ENCODE measurements around the gene KLHL29.

The KLHL29 gene

DNA sequence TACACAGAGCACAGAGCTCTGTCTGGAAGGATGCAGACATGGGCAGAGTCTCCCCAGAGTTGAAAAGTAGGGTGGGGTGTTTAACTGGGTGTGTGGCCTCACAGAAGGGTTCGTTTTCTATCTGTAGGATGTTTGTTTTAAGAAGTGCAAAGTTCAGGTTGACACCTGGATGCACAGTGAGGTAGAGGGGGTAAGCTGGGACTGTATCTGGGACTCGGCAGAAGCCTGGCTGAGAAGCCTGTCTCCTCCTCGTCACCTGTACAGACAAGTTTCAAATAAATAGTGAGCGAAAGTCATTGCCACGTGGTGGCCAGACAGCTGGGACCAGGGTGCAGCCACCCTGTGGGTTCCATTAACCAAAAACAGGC is 145.9 kb downstream of the KLHL29 start:
- DNase-seq (ENCODE audit: low read depth in 2 of 2), result no peak

DNA sequence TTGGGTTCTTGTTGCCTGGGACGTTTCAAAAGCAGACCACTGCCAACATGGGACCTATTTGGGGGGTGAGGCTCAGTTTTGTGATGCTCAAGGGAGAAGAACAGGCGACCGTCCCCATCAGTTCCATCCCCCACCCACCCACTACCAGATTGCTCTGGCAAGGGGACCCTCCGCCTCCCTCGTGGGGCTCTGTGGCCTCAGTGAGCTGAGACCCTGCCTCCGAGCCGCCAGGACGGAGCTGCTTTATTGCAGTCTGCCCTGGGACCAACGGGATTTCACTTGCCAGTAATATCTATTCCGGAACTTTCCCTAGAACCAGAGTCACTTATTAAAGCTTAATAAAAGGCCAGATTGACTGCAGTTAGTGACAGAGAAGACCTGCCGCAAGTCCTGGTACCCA is 146.3 kb downstream of the KLHL29 start:
- DNase-seq (ENCODE audit: low read depth in 2 of 2), result no peak

- DNase-seq (ENCODE audit: low read depth in 2 of 2), result no peak
These were observed 146.9 kb downstream of the KLHL29 start for GRCh38 chr2:23531881-23532280.

GRCh38 chr2:23532391-23533337 is 147.7 kb downstream of the KLHL29 start:
- peak in 1 of 2 experiments; percentile 28 for DNase-seq (ENCODE audit: low read depth in 2 of 2)

DNA sequence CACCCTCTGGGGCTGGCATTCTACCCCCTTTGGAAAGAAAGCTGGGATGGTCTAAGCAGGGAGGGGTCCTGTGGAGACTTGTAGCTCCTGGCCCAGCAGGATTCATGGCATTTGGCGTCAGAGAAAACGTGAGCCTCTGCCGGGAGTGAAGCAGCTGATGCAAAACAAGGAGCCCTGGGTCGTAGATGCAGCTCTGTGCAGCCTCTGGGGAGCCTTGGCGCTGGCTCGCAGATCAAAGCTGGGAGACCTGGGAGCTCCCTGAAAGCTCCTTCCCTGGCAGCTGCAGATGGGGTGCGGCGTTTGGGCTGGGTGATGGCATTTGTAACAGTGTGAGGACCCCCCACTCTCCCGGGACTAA is 148.3 kb downstream of the KLHL29 start:
- no peak for DNase-seq (ENCODE audit: low read depth in 2 of 2)

GRCh38 chr2:23534771-23535170 is 149.8 kb downstream of the KLHL29 start:
- DNase-seq (ENCODE audit: low read depth in 2 of 2), result no peak

- DNase-seq (ENCODE audit: low read depth in 2 of 2), result no peak
These were observed 151.3 kb downstream of the KLHL29 start for GRCh38 chr2:23536326-23536725.

DNA sequence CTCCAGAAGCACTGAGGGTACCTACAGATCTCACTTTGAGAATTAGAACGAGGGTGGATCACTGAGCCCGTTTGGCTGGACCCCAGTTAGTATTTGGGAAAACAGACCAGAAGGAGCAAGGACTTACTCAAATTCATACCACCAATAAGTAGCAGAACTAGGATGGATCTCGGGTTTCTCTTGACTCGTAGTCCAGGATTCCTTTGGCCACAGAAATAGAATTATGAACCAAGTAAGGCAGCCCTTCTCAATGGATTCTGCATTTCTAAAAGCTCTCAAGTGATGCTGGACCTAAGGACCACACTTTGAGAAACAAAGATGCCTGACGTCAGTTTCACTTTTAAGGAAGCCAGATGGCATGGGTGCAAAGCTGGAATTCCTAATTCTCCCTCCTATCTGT is 153.0 kb downstream of the KLHL29 start:
- DNase-seq (ENCODE audit: low read depth in 2 of 2), result no peak

GRCh38 chr2:23538566-23538965 is 153.6 kb downstream of the KLHL29 start:
- no peak for DNase-seq (ENCODE audit: low read depth in 2 of 2)

DNA sequence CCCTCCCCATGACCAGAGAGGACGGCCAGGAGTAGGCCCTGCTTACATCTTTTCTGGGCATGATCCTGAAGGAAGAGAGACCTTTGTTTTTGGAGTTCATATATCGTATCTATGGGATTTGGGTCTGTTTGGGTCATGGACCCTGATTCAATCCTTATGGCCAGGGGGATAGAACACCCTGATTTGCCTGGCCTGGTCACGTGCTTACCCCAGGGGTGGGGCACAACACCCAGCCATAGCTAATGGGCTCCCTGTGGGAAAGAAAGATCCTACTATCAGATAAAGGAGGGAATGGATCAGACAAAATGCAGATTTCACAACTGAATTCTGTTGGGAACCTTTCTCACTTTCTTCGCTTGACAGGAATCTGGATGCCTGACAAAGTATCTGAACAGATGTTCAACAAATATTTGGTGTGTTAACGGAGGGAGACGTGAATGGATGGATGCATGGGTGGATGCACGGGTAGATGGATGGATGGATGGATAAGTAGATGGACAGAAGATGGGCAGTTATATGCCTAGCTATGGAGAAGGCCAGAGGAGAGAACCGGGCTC is 155.9 kb downstream of the KLHL29 start:
- DNase-seq (ENCODE audit: low read depth in 2 of 2), result no peak

DNA sequence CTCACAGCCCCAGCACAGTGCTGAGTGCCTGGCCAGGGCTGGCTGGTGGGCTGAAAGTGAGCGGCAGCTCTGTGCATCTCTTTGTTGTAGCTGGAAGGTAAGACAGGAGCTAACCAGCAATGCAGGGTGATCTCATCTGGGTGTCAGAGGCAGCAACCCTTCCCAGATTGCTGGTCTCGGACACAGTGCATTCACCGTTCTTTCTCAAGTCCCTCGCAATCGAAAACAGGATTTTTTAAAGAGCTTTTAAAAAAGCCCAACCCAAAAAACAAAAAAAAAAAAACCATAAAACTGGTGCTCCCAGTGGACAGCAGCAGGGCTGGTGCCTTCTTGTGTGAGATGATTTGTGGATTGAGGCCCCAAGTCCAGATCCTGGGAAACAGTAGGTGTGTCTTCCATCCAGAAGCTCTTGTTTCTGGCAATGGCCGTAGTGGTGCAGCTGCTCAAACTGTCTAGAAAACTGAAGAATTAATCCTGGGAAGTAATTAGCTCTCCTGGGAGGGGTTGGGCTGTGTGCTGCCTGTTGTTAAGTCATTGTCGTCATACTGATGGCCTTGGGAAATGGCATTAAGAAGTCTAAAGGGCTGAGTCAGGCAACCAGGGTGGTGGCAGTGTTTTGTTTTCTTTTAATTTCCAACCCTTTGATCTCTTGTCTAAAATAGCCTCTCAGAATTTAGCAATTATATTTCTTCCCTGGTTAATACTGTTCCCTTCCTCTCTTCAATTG is 156.7 kb downstream of the KLHL29 start:
- DNase-seq (ENCODE audit: low read depth in 2 of 2), result no peak

DNA sequence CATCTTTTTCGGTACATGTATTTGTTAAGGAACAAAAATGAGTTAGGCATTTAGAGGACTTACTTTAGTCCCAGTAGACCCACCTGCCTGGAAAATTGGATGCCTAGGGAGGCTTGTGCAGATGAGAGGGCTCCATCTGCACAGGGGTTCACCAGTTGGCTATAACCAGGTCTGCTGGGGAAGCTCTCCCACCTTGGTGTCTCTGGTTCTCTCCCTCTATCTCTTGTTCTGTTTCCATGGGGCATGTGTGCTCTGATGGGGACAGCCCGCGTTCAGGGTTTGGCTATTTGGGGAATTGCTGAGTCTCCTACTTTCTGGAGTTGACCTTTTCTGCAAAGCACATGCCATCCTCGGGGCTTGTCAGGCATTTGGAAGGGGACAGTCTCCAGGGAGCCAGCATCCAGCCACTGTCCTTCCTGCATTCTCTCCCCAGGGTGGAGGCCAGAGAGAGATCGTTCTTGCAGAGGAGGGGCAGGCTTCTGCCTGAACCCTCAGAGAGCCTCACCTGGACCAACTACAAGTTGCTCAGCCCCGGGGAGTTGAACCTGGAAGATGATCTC is 157.3 kb downstream of the KLHL29 start:
- DNase-seq (ENCODE audit: low read depth in 2 of 2), result no peak

DNA sequence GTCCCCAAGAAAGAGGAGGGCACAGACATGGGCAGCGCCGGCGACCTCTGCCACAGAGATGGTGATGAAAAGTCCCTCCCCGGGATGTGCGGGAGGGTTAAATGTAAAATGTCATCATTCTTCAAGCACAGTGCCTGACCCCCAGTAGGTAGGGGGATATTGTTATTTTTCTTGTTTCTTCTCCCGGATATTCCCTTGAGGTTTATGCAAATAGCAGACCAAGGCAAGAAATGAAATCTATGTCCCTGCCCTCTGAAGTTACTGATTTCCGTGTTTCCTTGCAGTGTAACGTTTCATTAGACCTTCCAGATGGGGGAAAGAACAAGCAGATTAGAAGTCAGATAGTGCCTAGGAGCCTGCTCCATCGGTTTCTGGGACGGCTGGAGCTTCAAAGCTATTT is 158.3 kb downstream of the KLHL29 start:
- DNase-seq (ENCODE audit: low read depth in 2 of 2), result no peak

DNA sequence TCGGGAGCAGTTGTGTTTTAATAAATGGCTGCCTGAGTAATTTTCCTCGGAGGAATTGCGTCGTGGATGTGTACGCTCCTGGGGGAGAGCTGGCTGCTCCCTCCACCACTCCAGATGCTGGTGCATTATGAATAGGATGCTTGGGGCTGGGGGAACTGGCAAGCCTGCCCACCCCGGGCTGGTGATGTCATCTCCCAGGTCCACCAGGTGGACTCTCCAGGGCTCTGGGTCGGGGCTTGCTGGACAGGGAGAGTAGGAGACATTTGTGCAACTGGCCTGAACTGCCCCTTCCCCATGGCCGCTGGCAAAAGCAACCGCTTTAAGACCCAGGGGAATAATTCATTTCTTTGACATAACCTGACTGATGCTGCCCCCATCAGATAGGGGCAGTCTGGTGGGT is 158.7 kb downstream of the KLHL29 start:
- no peak for DNase-seq (ENCODE audit: low read depth in 2 of 2)

DNA sequence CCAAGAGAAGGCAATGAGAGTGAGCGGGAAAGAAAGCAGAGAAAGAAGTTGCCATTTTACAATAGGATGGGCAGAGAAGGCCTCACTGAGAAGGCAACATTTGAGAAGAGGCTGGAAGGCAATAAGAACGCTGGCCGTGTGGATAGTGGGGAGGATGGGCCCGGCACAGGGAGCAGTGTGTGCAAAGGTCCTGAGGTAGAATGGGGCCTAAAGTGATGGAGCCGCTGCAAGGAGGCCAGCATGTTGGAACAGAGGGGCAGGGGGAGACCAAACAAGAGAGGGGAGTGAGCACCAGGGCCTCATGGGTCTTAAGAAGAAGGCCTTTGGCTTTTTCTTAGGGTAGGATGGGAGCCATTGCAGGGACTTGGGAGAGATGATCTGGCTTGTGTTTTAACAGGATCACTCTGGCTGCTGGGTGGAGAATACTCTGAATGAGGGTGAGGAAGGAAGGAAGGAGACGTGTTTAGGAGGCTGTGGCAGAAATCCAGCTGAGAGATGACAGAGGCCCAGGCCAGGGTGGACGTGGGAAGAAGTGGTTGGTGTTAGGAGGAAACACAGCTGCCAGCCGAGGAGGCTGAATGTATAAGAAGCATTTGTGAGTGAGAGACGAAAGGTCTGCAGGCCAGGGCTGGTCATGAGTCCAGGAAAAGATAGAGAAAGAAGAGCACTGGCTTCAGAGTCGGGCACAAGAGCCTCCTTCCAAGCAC is 159.8 kb downstream of the KLHL29 start:
- DNase-seq (ENCODE audit: low read depth in 2 of 2), result no peak

GRCh38 chr2:23545396-23545795 is 160.4 kb downstream of the KLHL29 start:
- no peak for DNase-seq (ENCODE audit: low read depth in 2 of 2)

DNA sequence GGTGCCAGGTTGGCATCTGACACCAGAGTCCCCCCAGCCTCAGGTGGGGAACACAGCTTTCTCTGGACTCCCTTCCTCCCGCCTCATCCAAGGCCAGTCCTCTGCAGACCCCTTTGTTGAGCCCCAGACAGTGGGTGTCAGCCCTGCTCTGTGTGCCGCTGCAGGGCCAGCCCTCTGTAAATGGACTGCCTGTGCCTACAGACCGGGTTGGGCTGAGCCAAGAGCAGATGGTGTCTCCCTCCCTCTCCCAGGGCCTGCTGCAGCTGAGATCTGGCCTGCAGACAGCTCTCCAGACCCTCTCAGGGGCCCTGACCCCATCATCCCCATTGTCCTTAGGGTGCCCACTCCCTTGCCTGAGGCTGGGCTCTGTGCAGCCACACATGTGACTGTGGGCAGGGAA is 160.8 kb downstream of the KLHL29 start:
- DNase-seq (ENCODE audit: low read depth in 2 of 2), result no peak

DNA sequence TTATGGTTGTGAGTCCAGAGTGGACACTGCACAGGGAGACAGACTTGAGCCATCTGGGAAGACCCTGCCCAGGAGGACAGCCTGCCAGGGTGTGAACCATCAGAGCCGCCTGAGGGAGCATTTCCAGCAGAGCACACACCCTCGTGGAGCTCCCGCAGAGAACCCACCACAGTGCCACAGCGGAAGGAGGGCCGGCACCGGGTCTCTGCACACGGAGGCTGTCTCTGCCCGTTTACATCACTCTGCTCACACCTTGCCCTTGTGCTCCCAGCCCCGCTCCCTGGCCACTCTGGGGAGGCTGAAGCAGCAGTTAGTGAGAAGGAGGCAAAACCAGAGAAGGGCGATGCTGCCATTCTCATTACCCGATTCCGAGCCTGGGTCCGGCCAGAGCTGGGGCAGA is 161.9 kb downstream of the KLHL29 start:
- DNase-seq (ENCODE audit: low read depth in 2 of 2), result no peak

DNA sequence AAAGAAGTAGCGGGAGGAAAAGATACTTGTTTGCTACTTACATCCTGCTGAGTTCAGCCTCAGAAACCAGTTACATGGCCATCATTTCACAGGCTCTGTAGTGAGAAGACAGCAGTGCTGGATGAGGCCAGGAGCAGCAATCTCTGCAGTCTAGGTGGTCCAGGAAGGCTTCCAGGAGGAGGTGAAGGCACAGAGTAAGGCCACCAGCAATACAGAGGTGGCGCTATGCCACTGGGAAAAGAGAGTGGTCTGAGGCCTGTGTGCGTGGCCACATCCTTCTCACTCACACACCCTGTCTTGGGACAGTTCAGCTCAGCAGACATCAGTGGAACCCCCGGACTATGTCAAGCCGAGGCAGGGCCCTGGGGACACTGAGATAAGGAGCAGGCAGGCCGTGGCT is 162.7 kb downstream of the KLHL29 start:
- no peak for DNase-seq (ENCODE audit: low read depth in 2 of 2)

DNA sequence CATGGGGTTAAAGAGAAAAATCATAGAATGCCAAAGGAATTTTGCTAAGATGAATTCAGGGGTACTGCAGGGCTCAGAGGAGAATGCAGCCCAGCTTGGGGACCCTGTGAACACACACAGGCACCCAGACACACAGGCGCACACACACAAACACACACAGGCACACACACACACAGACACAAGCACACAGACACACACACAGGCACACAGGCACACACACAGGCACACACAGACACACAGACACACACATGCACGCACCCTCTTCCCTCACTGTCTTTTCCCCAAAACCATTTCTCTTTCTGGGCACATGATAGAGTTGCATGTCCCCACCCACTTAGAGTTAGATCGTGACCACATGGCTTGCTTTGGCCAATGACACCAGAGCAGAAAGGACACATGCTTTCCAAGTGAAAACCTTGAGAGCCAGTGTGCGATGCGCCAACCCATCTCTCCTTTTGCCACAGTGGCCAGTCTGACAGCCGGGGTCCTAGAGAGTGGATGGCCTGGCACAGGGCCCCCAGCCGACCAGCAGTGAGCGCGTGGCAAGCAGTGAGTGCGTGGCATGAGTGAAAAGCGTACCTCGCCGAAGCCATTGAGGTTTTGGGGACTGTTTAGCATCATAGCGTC is 163.3 kb downstream of the KLHL29 start:
- DNase-seq (ENCODE audit: low read depth in 2 of 2), result no peak

GRCh38 chr2:23549051-23549450 is 164.1 kb downstream of the KLHL29 start:
- DNase-seq (ENCODE audit: low read depth in 2 of 2), result no peak

All from stimulated activated CD4-positive, alpha-beta T cell treated with anti-CD3 and anti-CD28 coated beads, Interleukin-12 subunit alpha, Interleukin-12 subunit beta, amount 100 ng/mL, for 24 hours (primary cell).